ENCODE measurements around the gene MACROD2. TPM values are rescaled to one million over a fixed set of nuclear protein-coding genes. Genes with fewer than 3 reads are reported as not detected.

Gene MACROD2
- total RNA-seq, 1 experiment from 2014 or later = 3.1 TPM

DNA sequence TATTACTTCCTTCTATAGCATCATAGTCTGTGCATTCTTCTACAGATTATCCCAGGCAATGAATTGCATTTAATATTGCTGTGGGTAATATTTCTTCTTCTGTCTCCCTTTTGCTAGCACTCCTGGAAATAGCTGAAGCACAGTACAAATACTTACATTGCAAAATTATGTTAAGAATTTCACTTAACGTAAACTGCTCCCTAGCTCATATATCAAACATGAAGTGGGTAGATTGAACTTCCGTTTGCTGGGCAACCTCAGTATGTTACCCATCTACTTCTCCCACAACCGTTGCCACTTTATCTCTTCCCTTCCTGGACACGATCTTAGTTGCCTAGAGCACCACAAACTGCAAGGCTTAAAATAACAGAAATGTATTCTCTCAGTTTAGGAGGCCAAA, 1614.6 kb downstream of the MACROD2 start:
- no peak for TF ChIP-seq CTCF (IDR thresholded peaks at IDR 0.05; ENCODE audit: unreplicated experiment)
- Mint-ChIP-seq H3K27ac (ENCODE audit: low read depth, unreplicated experiment) (no peak overlapping the region), H3K9me3 (ENCODE audit: unreplicated experiment) (no peaks in the 10 kb centered on the region), H3K4me3 (ENCODE audit: unreplicated experiment) (no peak overlapping the region), H3K36me3 (ENCODE audit: insufficient read depth, unreplicated experiment) (no peaks in the 10 kb centered on the region), H3K27me3 (ENCODE audit: insufficient read depth, unreplicated experiment) (no peaks in the 10 kb centered on the region), H3K4me1 (ENCODE audit: insufficient read depth, unreplicated experiment) (no peaks in the 10 kb centered on the region)
- CTCF ChIA-PET = no interaction called here
- no TSS peak for BruUV-seq (replicated peaks)
- no peak for DNase-seq (ENCODE audit: unreplicated experiment)
- POLR2A ChIA-PET = no interaction called here
- intact Hi-C loops (cut with micrococcal nuclease) = no loop called here

DNA sequence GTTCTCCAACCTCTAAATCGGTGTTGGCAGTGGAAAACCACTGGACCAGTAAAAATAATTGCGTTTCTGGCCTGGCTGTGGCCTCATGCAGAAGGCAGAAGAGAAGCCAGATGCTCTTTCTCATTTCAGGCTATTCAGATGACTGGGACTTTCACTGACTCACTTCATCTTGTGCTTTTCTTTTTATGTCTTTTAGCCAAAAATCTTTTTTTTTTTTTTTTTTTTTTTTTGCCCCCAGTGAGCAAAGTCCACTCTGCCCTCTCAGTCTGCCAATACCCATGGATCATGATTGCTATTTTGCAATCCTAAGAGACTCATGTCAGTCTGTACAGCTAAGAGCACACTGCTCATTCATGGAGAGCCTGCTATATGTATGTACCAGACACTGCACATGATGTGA, 1615.5 kb downstream of the MACROD2 start:
- no peak for TF ChIP-seq CTCF (IDR thresholded peaks at IDR 0.05; ENCODE audit: unreplicated experiment)
- no peaks in the 10 kb centered on the region for H3K9me3 Mint-ChIP-seq (ENCODE audit: unreplicated experiment)
- intact Hi-C loops (cut with micrococcal nuclease) = no loop called here
- no peaks in the 10 kb centered on the region for H3K27me3 Mint-ChIP-seq (ENCODE audit: insufficient read depth, unreplicated experiment)
- no peaks in the 10 kb centered on the region for H3K4me1 Mint-ChIP-seq (ENCODE audit: insufficient read depth, unreplicated experiment)
- H3K36me3 Mint-ChIP-seq (ENCODE audit: insufficient read depth, unreplicated experiment) = no peaks in the 10 kb centered on the region
- POLR2A ChIA-PET = no interaction called here
- H3K4me3 Mint-ChIP-seq (ENCODE audit: unreplicated experiment) = no peak overlapping the region
- DNase-seq (ENCODE audit: unreplicated experiment) = no peak
- CTCF ChIA-PET = no interaction called here
- no peak overlapping the region for H3K27ac Mint-ChIP-seq (ENCODE audit: low read depth, unreplicated experiment)
- no TSS peak for BruUV-seq (replicated peaks)

- Mint-ChIP-seq H3K36me3 (ENCODE audit: insufficient read depth, unreplicated experiment) (no peaks in the 10 kb centered on the region), H3K4me1 (ENCODE audit: insufficient read depth, unreplicated experiment) (no peaks in the 10 kb centered on the region), H3K4me3 (ENCODE audit: unreplicated experiment) (no peak overlapping the region), H3K9me3 (ENCODE audit: unreplicated experiment) (no peaks in the 10 kb centered on the region), H3K27me3 (ENCODE audit: insufficient read depth, unreplicated experiment) (no peaks in the 10 kb centered on the region), H3K27ac (ENCODE audit: low read depth, unreplicated experiment) (no peak overlapping the region)
- CTCF ChIA-PET = no interaction called here
- no peak for TF ChIP-seq CTCF (IDR thresholded peaks at IDR 0.05; ENCODE audit: unreplicated experiment)
- no peak for DNase-seq (ENCODE audit: unreplicated experiment)
- intact Hi-C loops (cut with micrococcal nuclease) = no loop called here
- POLR2A ChIA-PET = interaction anchor here (0.6 kb wide), 2 partner anchors 48 to 1399 kb away, joined by 3 to 4 read pairs; no protein-coding TSS in a partner anchor
- no TSS peak for BruUV-seq (replicated peaks)
These were observed 1616.2 kb downstream of the MACROD2 start for GRCh38 chr20:15611541-15611940.

DNA sequence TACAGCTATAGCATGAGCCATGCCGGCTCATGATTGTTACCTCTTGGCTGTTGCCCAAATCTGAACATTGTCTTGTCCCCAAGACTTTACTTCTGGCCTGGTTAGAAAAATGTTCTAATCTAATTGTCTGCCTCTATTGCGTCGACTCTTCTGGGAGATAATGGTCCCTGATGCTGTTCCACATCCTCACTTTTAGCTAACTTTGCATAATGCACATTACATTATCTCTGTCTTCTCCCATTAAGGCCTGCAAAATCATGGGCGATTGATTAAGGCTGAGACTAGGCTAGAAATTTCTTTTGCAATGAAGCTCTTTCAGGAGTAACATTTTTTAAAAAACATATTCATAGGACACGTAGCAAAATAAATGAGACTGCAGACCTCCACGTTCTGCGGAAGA, 1616.9 kb downstream of the MACROD2 start:
- no peak for DNase-seq (ENCODE audit: unreplicated experiment)
- TF ChIP-seq CTCF (IDR thresholded peaks at IDR 0.05; ENCODE audit: unreplicated experiment) = no peak
- H3K36me3 Mint-ChIP-seq (ENCODE audit: insufficient read depth, unreplicated experiment) = no peaks in the 10 kb centered on the region
- intact Hi-C loops (cut with micrococcal nuclease) = no loop called here
- POLR2A ChIA-PET = interaction anchor here (0.6 kb wide), 2 partner anchors 48 to 477 kb away, joined by 3 read pairs; no protein-coding TSS in a partner anchor
- no peaks in the 10 kb centered on the region for H3K27me3 Mint-ChIP-seq (ENCODE audit: insufficient read depth, unreplicated experiment)
- H3K4me1 Mint-ChIP-seq (ENCODE audit: insufficient read depth, unreplicated experiment) = no peaks in the 10 kb centered on the region
- H3K27ac Mint-ChIP-seq (ENCODE audit: low read depth, unreplicated experiment) = no peak overlapping the region
- CTCF ChIA-PET = interaction anchor here (1.2 kb wide), 1 partner anchor 97 kb away, joined by 3 read pairs; no protein-coding TSS in a partner anchor
- BruUV-seq (replicated peaks) = no TSS peak
- H3K4me3 Mint-ChIP-seq (ENCODE audit: unreplicated experiment) = no peak overlapping the region
- H3K9me3 Mint-ChIP-seq (ENCODE audit: unreplicated experiment) = no peaks in the 10 kb centered on the region

Measured in MCF 10A (cell line).